ENCODE results near the gene TMED1.

The TMED1 gene

GRCh38 chr19:10808937-10809649 lies 26.9 kb downstream of the TMED1 start:
- DNase-seq = no peak

- DNase-seq = no peak
These were observed 30.2 kb downstream of the TMED1 start for GRCh38 chr19:10805758-10806247.

GRCh38 chr19:10805065-10805757 lies 30.8 kb downstream of the TMED1 start:
- DNase-seq = no peak

GRCh38 chr19:10803252-10803651 lies 32.8 kb downstream of the TMED1 start:
- DNase-seq = no peak

- DNase-seq = no peak
These were observed 33.5 kb downstream of the TMED1 start for GRCh38 chr19:10802479-10802878.

- DNase-seq = no peak
These were observed 35.5 kb downstream of the TMED1 start for GRCh38 chr19:10800488-10800887.

- DNase-seq = no peak
These were observed 38.3 kb downstream of the TMED1 start for GRCh38 chr19:10797541-10798256.

- DNase-seq = no peak
These were observed 38.9 kb downstream of the TMED1 start for GRCh38 chr19:10797078-10797477.

GRCh38 chr19:10796653-10797052 lies 39.4 kb downstream of the TMED1 start:
- DNase-seq = no peak

- no peak for DNase-seq
These were observed 46.1 kb downstream of the TMED1 start for GRCh38 chr19:10789866-10790265.

GRCh38 chr19:10788146-10788545 lies 47.9 kb downstream of the TMED1 start:
- DNase-seq = no peak

- DNase-seq = no peak
These were observed 51.8 kb downstream of the TMED1 start for GRCh38 chr19:10784257-10784656.

GRCh38 chr19:10782795-10783194 lies 53.2 kb downstream of the TMED1 start:
- DNase-seq = no peak
